HL-60 (cell line): Measurements from ENCODE around the gene MYO3A.

ENCODE experiments used
- DNase-seq, 2 experiments: peaks; one replicate each; pipeline ENCODE4 v3.0.0-alpha.2; 2010 to 2020; ENCODE audit warnings: low read depth in 1 of 2, low spot score in 1 of 2
- H3K27ac ChIP-seq: fragments of 250-450 bp; sonication (Bioruptor Pico); replicated peaks from 2 replicates; pipeline ENCODE4 v1.5.1; 2020; ENCODE audit warnings: mild to moderate bottlenecking, moderate library complexity
- H3K27me3 ChIP-seq: fragments of 250-450 bp; sonication (Bioruptor Pico); 2 replicates; pipeline ENCODE4 v1.5.1; 2021; ENCODE audit warnings: mild to moderate bottlenecking, moderate library complexity; ENCODE audit not compliant: insufficient read depth, poor library complexity, severe bottlenecking
- H3K4me3 ChIP-seq: replicated peaks from 2 replicates; pipeline ENCODE4 v1.5.1; 2011; ENCODE audit warnings: mild to moderate bottlenecking, control low read depth, low read length; ENCODE audit not compliant: insufficient read depth
- GABPA ChIP-seq: IDR thresholded peaks from 2 replicates; pipeline ENCODE4 v1.6.1; 2012; ENCODE audit warnings: low read depth
- POLR2AphosphoS5 ChIP-seq: IDR thresholded peaks from 2 replicates; pipeline ENCODE4 v1.6.1; 2012; ENCODE audit warnings: low read depth
- REST ChIP-seq: IDR thresholded peaks from 2 replicates; pipeline ENCODE4 v1.6.1; 2012; ENCODE audit warnings: low read depth; ENCODE audit not compliant: insufficient replicate concordance
- SPI1 ChIP-seq: IDR thresholded peaks from 2 replicates; pipeline ENCODE4 v1.6.1; 2012; ENCODE audit warnings: low read depth, mild to moderate bottlenecking, borderline replicate concordance
- TF ChIP-seq, protein P1 (sequence below): IDR thresholded peaks from one replicate; pipeline ENCODE4 v1.5.1; 2011; ENCODE audit warnings: low read length, control low read depth, inconsistent platforms; ENCODE audit not compliant: insufficient read depth

MYO3A gene

DNA sequence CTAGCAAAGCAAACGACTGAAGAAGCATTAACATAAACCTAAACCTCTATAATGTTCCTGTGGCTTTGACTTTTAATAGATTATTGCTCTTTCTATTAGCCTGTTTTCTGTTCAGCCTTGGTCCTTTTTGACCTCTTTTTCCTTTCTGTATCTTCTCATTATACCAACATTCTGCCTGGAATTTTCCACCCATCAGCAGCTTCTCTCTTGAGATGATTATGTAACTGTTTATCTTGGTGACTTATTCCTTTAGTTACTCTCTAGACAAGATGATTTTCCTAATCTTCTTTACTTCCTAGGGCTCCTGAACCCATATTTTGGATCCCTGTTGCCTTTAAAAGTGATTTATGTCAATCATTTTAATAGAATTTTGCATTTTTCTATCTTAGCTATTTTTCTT is 81.1 kb downstream of the MYO3A start:
- H3K4me3 ChIP-seq: no peak overlapping the region
- H3K27ac ChIP-seq: no peak overlapping the region
- no peaks in the 10 kb centered on the region for H3K27me3 ChIP-seq
- TF ChIP-seq POLR2AphosphoS5 (no peak), SPI1 (no peak), GABPA (no peak), REST (no peak)
- TF ChIP-seq, protein P1, sequence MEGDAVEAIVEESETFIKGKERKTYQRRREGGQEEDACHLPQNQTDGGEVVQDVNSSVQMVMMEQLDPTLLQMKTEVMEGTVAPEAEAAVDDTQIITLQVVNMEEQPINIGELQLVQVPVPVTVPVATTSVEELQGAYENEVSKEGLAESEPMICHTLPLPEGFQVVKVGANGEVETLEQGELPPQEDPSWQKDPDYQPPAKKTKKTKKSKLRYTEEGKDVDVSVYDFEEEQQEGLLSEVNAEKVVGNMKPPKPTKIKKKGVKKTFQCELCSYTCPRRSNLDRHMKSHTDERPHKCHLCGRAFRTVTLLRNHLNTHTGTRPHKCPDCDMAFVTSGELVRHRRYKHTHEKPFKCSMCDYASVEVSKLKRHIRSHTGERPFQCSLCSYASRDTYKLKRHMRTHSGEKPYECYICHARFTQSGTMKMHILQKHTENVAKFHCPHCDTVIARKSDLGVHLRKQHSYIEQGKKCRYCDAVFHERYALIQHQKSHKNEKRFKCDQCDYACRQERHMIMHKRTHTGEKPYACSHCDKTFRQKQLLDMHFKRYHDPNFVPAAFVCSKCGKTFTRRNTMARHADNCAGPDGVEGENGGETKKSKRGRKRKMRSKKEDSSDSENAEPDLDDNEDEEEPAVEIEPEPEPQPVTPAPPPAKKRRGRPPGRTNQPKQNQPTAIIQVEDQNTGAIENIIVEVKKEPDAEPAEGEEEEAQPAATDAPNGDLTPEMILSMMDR: no peak
- DNase-seq: no peak

DNA sequence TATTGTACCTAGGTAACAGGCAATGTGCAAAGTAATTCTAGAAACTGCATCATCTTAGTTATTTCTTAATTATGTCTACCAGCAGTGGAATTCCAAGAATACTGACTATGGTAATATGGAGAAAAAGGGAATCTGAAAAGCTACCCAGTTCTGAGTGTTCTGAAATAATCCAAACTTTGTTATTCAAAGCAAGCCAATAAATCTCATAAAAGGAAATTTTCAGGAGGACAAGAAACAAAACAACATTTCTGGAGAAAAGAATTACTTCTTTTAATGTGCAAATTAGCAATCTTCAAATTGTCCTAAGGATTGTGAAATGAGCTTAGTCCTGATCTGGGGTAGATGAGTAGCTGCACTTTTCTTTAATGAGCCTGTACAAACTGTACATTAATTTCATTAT is 88.8 kb downstream of the MYO3A start:
- Histone ChIP-seq H3K27ac (no peak overlapping the region), H3K27me3 (no peaks in the 10 kb centered on the region), H3K4me3 (no peak overlapping the region)
- no peak for TF ChIP-seq REST
- no peak for TF ChIP-seq POLR2AphosphoS5
- no peak for TF ChIP-seq SPI1
- TF ChIP-seq, protein P1: no peak
- TF ChIP-seq GABPA: no peak
- no peak for DNase-seq

- TF ChIP-seq REST (no peak), SPI1 (no peak), POLR2AphosphoS5 (no peak), GABPA (no peak)
- TF ChIP-seq, protein P1: no peak
- Histone ChIP-seq H3K27ac (no peak overlapping the region), H3K27me3 (no peaks in the 10 kb centered on the region), H3K4me3 (no peak overlapping the region)
- no peak for DNase-seq
Measured at GRCh38 chr10:26024303-26024702, 90.3 kb downstream of the MYO3A start.
